HEK293T (cell line): ENCODE results near the gene ZBTB44.

ENCODE experiments used
- CTCF ChIA-PET: fragments of 350-600 bp; formaldehyde crosslinking; extraction: SDS; loops from one replicate; lab custom pipeline; 2021; ENCODE audit warnings: antibody characterized with exemption, inconsistent platforms; lab: Yijun Ruan, JAX
- POLR2A ChIA-PET: fragments of 350-600 bp; formaldehyde crosslinking; extraction: SDS; loops from one replicate; lab custom pipeline; 2020; ENCODE audit warnings: antibody characterized with exemption, inconsistent platforms; lab: Yijun Ruan, JAX
- DNase-seq: peaks from one replicate; pipeline ENCODE4 v3.0.0; 2012; ENCODE audit warnings: mixed read lengths; ENCODE audit errors: extremely low spot score
- ARNT ChIP-seq: fragments of 450-650 bp; IDR thresholded peaks from 2 replicates; pipeline ENCODE4 v1.6.1; 2017; ENCODE audit warnings: mild to moderate bottlenecking
- BHLHE40 ChIP-seq: fragments of 450-650 bp; IDR thresholded peaks from 2 replicates; pipeline ENCODE4 v1.6.1; 2016; ENCODE audit warnings: mild to moderate bottlenecking, moderate library complexity, borderline replicate concordance
- CTBP1 ChIP-seq: fragments of 450-650 bp; IDR thresholded peaks from 2 replicates; pipeline ENCODE4 v1.6.1; 2016; ENCODE audit warnings: borderline replicate concordance
- ELF4 ChIP-seq: fragments of 450-650 bp; IDR thresholded peaks from 2 replicates; pipeline ENCODE4 v1.6.1; 2017; ENCODE audit warnings: antibody characterized with exemption
- FOXA1 ChIP-seq: fragments of 450-650 bp; IDR thresholded peaks from 2 replicates; pipeline ENCODE4 v1.6.1; 2016; ENCODE audit warnings: mild to moderate bottlenecking
- FOXK2 ChIP-seq: fragments of 450-650 bp; IDR thresholded peaks from 2 replicates; pipeline ENCODE4 v1.6.1; 2016; ENCODE audit warnings: mild to moderate bottlenecking
- FOXM1 ChIP-seq: fragments of 450-650 bp; IDR thresholded peaks from 2 replicates; pipeline ENCODE4 v1.6.1; 2017; ENCODE audit warnings: mild to moderate bottlenecking, borderline replicate concordance
- HDGF ChIP-seq: fragments of 450-650 bp; IDR thresholded peaks from 2 replicates; pipeline ENCODE4 v1.6.1; 2017; ENCODE audit warnings: antibody characterized with exemption, borderline replicate concordance
- L3MBTL2 ChIP-seq: fragments of 450-650 bp; conservative IDR thresholded peaks from 2 replicates; pipeline ENCODE4 v1.6.1; 2016; ENCODE audit warnings: mild to moderate bottlenecking
- LEF1 ChIP-seq: fragments of 450-650 bp; IDR thresholded peaks from 2 replicates; pipeline ENCODE4 v1.6.1; 2017; ENCODE audit warnings: mild to moderate bottlenecking, borderline replicate concordance
- NFRKB ChIP-seq: fragments of 450-650 bp; IDR thresholded peaks from 2 replicates; pipeline ENCODE4 v1.6.1; 2016; ENCODE audit warnings: mild to moderate bottlenecking, moderate library complexity
- PKNOX1 ChIP-seq: fragments of 450-650 bp; IDR thresholded peaks from 2 replicates; pipeline ENCODE4 v1.6.1; 2016
- SP1 ChIP-seq: fragments of 450-650 bp; IDR thresholded peaks from 2 replicates; pipeline ENCODE4 v1.6.1; 2017
- SUZ12 ChIP-seq: fragments of 450-650 bp; IDR thresholded peaks from 2 replicates; pipeline ENCODE4 v1.6.1; 2016; ENCODE audit warnings: mild to moderate bottlenecking
- TARDBP ChIP-seq: fragments of 450-650 bp; IDR thresholded peaks from 2 replicates; pipeline ENCODE4 v1.6.1; 2016
- ZNF384 ChIP-seq: fragments of 450-650 bp; IDR thresholded peaks from 2 replicates; pipeline ENCODE4 v1.6.1; 2016

The ZBTB44 gene

GRCh38 chr11:130187096-130187495, 127.6 kb downstream of the ZBTB44 start:
- TF ChIP-seq CTBP1 (no peak), FOXA1 (no peak), NFRKB (no peak), BHLHE40 (no peak), SP1 (no peak), L3MBTL2 (no peak), FOXK2 (no peak), ARNT (no peak), FOXM1 (no peak), ELF4 (no peak), ZNF384 (no peak), SUZ12 (no peak), LEF1 (no peak), TARDBP (no peak), HDGF (no peak), PKNOX1 (no peak)
- no peak for DNase-seq
- ChIA-PET CTCF (no interaction called here), POLR2A (no interaction called here)

GRCh38 chr11:130183878-130184610, 130.7 kb downstream of the ZBTB44 start:
- CTCF ChIA-PET, result interaction anchor here (0.6 kb wide), 2 partner anchors 20 to 1668 kb away, joined by 3 to 4 read pairs; no protein-coding TSS in a partner anchor
- POLR2A ChIA-PET, result no interaction called here
- TF ChIP-seq LEF1, result no peak
- TF ChIP-seq PKNOX1, result no peak
- no peak for TF ChIP-seq ARNT
- no peak for TF ChIP-seq SP1
- no peak for TF ChIP-seq FOXM1
- TF ChIP-seq ZNF384, result no peak
- TF ChIP-seq CTBP1, result no peak
- TF ChIP-seq ELF4, result no peak
- no peak for TF ChIP-seq FOXA1
- TF ChIP-seq FOXK2, result no peak
- no peak for DNase-seq

GRCh38 chr11:130181295-130182272, 133.1 kb downstream of the ZBTB44 start:
- ChIA-PET POLR2A (no interaction called here), CTCF (no interaction called here)
- TF ChIP-seq FOXK2, result no peak
- no peak for TF ChIP-seq ZNF384
- TF ChIP-seq TARDBP, result no peak
- no peak for TF ChIP-seq CTBP1
- TF ChIP-seq ARNT, result no peak
- TF ChIP-seq NFRKB, result no peak
- no peak for TF ChIP-seq FOXM1
- TF ChIP-seq PKNOX1, result no peak
- no peak for TF ChIP-seq LEF1
- TF ChIP-seq SP1, result no peak
- no peak for TF ChIP-seq SUZ12
- no peak for DNase-seq

- CTCF ChIA-PET, result no interaction called here
- POLR2A ChIA-PET, result no interaction called here
- no peak for DNase-seq
- no peak for TF ChIP-seq PKNOX1
- no peak for TF ChIP-seq FOXM1
- TF ChIP-seq L3MBTL2, result no peak
- no peak for TF ChIP-seq FOXK2
- TF ChIP-seq NFRKB, result no peak
- TF ChIP-seq HDGF, result no peak
- no peak for TF ChIP-seq FOXA1
Measured at GRCh38 chr11:130180896-130181294, 133.8 kb downstream of the ZBTB44 start.

GRCh38 chr11:130180491-130180890, 134.2 kb downstream of the ZBTB44 start:
- ChIA-PET CTCF (no interaction called here), POLR2A (no interaction called here)
- no peak for DNase-seq
- TF ChIP-seq TARDBP (no peak), L3MBTL2 (no peak), SP1 (no peak), FOXA1 (no peak), NFRKB (no peak), HDGF (no peak), LEF1 (no peak), BHLHE40 (no peak), CTBP1 (no peak), ZNF384 (no peak), SUZ12 (no peak)
